Measurements from ENCODE around the gene TGFBR2. TPM values are rescaled to one million over a fixed set of nuclear protein-coding genes. Genes with fewer than 3 reads are reported as not detected.
"Not testable (repeated sequence)": the region's sequence is repeated elsewhere in the genome, so short reads cannot be mapped to it uniquely, and the experiment has no call there.

Gene TGFBR2
- polyA plus RNA-seq, 1 donor (not counting 4 experiments of a cell fraction or from before 2014, with no cell fraction given) = 303 TPM

DNA sequence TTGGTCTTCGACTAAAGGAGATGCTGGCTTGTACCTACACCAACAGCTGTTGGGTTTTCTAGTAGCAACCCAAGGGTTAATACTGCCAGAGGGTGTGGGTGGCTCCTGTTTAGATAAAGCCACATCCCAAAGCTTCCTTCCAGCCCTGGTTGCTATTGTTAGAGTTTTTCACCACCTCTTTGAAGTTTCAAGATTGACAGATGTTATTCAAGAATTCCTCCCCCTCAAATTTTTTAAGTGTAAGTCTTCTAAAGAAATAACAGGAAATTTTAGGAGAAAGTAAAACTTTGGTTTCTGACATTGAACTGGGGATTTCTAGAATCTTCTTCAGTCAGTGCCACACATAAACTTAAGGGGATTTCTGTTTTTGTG, 60.9 kb downstream of the TGFBR2 start:
- no peak for TF ChIP-seq EZH2 (IDR thresholded peaks at IDR 0.05; ENCODE audit: low read length)
- TF ChIP-seq, protein P1, sequence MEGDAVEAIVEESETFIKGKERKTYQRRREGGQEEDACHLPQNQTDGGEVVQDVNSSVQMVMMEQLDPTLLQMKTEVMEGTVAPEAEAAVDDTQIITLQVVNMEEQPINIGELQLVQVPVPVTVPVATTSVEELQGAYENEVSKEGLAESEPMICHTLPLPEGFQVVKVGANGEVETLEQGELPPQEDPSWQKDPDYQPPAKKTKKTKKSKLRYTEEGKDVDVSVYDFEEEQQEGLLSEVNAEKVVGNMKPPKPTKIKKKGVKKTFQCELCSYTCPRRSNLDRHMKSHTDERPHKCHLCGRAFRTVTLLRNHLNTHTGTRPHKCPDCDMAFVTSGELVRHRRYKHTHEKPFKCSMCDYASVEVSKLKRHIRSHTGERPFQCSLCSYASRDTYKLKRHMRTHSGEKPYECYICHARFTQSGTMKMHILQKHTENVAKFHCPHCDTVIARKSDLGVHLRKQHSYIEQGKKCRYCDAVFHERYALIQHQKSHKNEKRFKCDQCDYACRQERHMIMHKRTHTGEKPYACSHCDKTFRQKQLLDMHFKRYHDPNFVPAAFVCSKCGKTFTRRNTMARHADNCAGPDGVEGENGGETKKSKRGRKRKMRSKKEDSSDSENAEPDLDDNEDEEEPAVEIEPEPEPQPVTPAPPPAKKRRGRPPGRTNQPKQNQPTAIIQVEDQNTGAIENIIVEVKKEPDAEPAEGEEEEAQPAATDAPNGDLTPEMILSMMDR (optimal IDR thresholded peaks at IDR 0.05 in 1 of 3, IDR thresholded peaks at IDR 0.05 in 1 of 3, conservative IDR thresholded peaks at IDR 0.05 in 1 of 3; ENCODE audit: extremely low read depth in 1 of 3, insufficient read depth in 2 of 3, low read length in 3 of 3) = no peak
- Histone ChIP-seq H3K27me3 (ENCODE audit: control insufficient read depth, extremely low read depth, insufficient read depth, low read length) (no peaks in the 10 kb centered on the region), H3K9me3 (ENCODE audit: control insufficient read depth, low read depth, low read length) (no peaks in the 10 kb centered on the region), H3K4me1 (ENCODE audit: control insufficient read depth, extremely low read depth, insufficient read depth, low read length) (peaks cover 22% of the 10 kb centered on the region), H3K27ac (ENCODE audit: control insufficient read depth, insufficient read depth, low read length) (no peak overlapping the region), H3K36me3 (ENCODE audit: control insufficient read depth in 2 of 2, extremely low read depth in 1 of 2, insufficient read depth in 2 of 2, low read length in 2 of 2) (peaks cover 22 to 40% of the 10 kb centered on the region in 2 experiments), H3K4me2 (ENCODE audit: control insufficient read depth, extremely low read depth, insufficient read depth, low read depth, low read length) (no peak overlapping the region), H3K9me1 (ENCODE audit: control insufficient read depth, extremely low read depth, insufficient read depth, low read length) (peaks cover 3% of the 10 kb centered on the region), H2AFZ (ENCODE audit: control insufficient read depth, low read length) (no peak overlapping the region), H3K79me2 (ENCODE audit: control insufficient read depth, insufficient read depth, low read length) (peaks cover 78% of the 10 kb centered on the region), H3K9ac (ENCODE audit: control insufficient read depth, extremely low read depth, insufficient read depth, low read length) (no peak overlapping the region), H3K4me3 (ENCODE audit: control insufficient read depth in 2 of 3, extremely low read depth in 1 of 3, insufficient read depth in 2 of 3, low read depth in 1 of 3, low read length in 3 of 3) (no peak overlapping the region), H4K20me1 (ENCODE audit: control insufficient read depth, extremely low read depth, insufficient read depth, low read length) (peaks cover 5% of the 10 kb centered on the region)
- DNase-seq (ENCODE audit: low read depth, low spot score) (no peak), FAIRE-seq (no peak)
- dilution Hi-C loops (cut with MboI; ENCODE audit: extremely low pct_ligation_motif_present, low sequenced_read_pairs) = no loop called here

DNA sequence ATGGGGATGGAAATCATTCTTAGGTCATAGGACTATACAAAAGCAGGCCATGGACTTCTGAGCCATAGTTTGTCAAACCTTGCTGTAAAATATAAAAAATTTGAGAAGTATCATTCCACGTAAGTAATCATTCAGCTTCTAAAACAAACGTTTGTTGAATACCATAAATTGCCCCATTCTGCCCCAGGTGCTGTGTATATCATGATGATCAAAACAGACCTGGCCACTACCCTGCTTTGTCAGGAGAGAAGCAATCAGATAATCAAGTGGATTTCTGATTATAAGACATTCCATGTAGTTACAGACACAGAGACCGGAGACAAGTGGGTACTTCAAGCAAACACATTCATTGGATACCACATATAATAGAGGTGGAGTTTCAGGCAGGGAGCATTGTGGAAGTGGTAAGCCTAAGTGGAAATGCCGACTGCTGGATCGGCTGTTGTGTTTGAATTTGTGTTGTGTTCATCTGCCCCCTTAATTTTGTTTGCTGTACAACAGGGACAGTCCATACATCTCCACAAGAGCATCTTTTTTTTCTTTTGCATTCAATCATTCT, 61.7 kb downstream of the TGFBR2 start:
- Histone ChIP-seq H3K4me3 (ENCODE audit: control insufficient read depth in 2 of 3, extremely low read depth in 1 of 3, insufficient read depth in 2 of 3, low read depth in 1 of 3, low read length in 3 of 3) (no peak overlapping the region), H3K4me1 (ENCODE audit: control insufficient read depth, extremely low read depth, insufficient read depth, low read length) (peaks cover 18% of the 10 kb centered on the region), H3K79me2 (ENCODE audit: control insufficient read depth, insufficient read depth, low read length) (peaks cover 82% of the 10 kb centered on the region), H3K36me3 (ENCODE audit: control insufficient read depth in 2 of 2, extremely low read depth in 1 of 2, insufficient read depth in 2 of 2, low read length in 2 of 2) (peaks cover 24 to 46% of the 10 kb centered on the region in 2 experiments), H2AFZ (ENCODE audit: control insufficient read depth, low read length) (no peak overlapping the region), H3K9me1 (ENCODE audit: control insufficient read depth, extremely low read depth, insufficient read depth, low read length) (peaks cover 3% of the 10 kb centered on the region), H3K9ac (ENCODE audit: control insufficient read depth, extremely low read depth, insufficient read depth, low read length) (no peak overlapping the region), H3K4me2 (ENCODE audit: control insufficient read depth, extremely low read depth, insufficient read depth, low read depth, low read length) (no peak overlapping the region), H3K27me3 (ENCODE audit: control insufficient read depth, extremely low read depth, insufficient read depth, low read length) (no peaks in the 10 kb centered on the region), H3K9me3 (ENCODE audit: control insufficient read depth, low read depth, low read length) (no peaks in the 10 kb centered on the region), H3K27ac (ENCODE audit: control insufficient read depth, insufficient read depth, low read length) (no peak overlapping the region), H4K20me1 (ENCODE audit: control insufficient read depth, extremely low read depth, insufficient read depth, low read length) (peaks cover 7% of the 10 kb centered on the region)
- TF ChIP-seq, protein P1 (optimal IDR thresholded peaks at IDR 0.05 in 1 of 3, IDR thresholded peaks at IDR 0.05 in 1 of 3, conservative IDR thresholded peaks at IDR 0.05 in 1 of 3; ENCODE audit: extremely low read depth in 1 of 3, insufficient read depth in 2 of 3, low read length in 3 of 3) = no peak
- no peak for TF ChIP-seq EZH2 (IDR thresholded peaks at IDR 0.05; ENCODE audit: low read length)
- FAIRE-seq (no peak), DNase-seq (ENCODE audit: low read depth, low spot score) (no peak)
- dilution Hi-C loops (cut with MboI; ENCODE audit: extremely low pct_ligation_motif_present, low sequenced_read_pairs) = no loop called here

DNA sequence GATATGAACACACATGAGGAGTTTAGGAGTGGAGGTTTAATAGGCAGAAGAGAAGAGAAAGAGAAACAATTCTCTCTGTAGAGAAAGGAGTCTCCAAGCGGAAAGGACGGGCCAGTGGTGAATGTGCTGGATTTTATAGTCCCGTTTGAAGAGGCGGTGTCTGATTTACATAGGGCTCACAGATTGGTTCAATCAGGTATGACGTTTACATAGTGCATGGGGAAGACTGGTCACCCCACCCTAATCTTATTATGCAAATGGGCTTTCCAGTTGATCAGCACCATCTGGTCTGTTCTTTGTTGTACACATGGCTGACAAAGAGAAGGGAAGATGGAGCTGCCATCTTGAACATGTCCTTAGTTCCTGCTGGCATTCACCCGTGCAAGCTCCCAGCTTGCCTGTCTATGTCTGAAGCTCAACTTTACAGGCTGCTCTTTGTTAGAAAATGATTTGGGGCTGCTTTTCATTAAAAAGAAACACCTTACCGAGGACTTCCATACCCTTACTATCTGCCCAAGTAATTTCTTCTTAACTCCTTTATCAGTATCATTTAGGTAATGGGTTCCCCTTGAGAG, 63.0 kb downstream of the TGFBR2 start:
- DNase-seq (ENCODE audit: low read depth, low spot score); H4K20me1 ChIP-seq (ENCODE audit: control insufficient read depth, extremely low read depth, insufficient read depth, low read length); H2AFZ ChIP-seq (ENCODE audit: control insufficient read depth, low read length); H3K4me3 ChIP-seq (ENCODE audit: control insufficient read depth in 2 of 3, extremely low read depth in 1 of 3, insufficient read depth in 2 of 3, low read depth in 1 of 3, low read length in 3 of 3); H3K27me3 ChIP-seq (ENCODE audit: control insufficient read depth, extremely low read depth, insufficient read depth, low read length); H3K9ac ChIP-seq (ENCODE audit: control insufficient read depth, extremely low read depth, insufficient read depth, low read length); H3K9me3 ChIP-seq (ENCODE audit: control insufficient read depth, low read depth, low read length); dilution Hi-C loops (cut with MboI; ENCODE audit: extremely low pct_ligation_motif_present, low sequenced_read_pairs); FAIRE-seq; H3K4me2 ChIP-seq (ENCODE audit: control insufficient read depth, extremely low read depth, insufficient read depth, low read depth, low read length); H3K27ac ChIP-seq (ENCODE audit: control insufficient read depth, insufficient read depth, low read length); H3K9me1 ChIP-seq (ENCODE audit: control insufficient read depth, extremely low read depth, insufficient read depth, low read length); H3K4me1 ChIP-seq (ENCODE audit: control insufficient read depth, extremely low read depth, insufficient read depth, low read length): not testable (repeated sequence)
- peaks cover 28 to 55% of the 10 kb centered on the region in 2 experiments for H3K36me3 ChIP-seq (ENCODE audit: control insufficient read depth in 2 of 2, extremely low read depth in 1 of 2, insufficient read depth in 2 of 2, low read length in 2 of 2)
- peaks cover 86% of the 10 kb centered on the region for H3K79me2 ChIP-seq (ENCODE audit: control insufficient read depth, insufficient read depth, low read length)

Data from keratinocyte (primary cell).